Measurements from ENCODE around the gene SELENOW. TPM values are rescaled to one million over a fixed set of nuclear protein-coding genes. Genes with fewer than 3 reads are reported as not detected.
"Not testable (repeated sequence)": the region's sequence is repeated elsewhere in the genome, so short reads cannot be mapped to it uniquely, and the experiment has no call there.

SELENOW gene
- 151 TPM for total RNA-seq

GRCh38 chr19:47778049-47778953 is at the start of gene SELENOW:
SELENOW (plus strand) TSS chr19:47778703; CDS start chr19:47778786, 83 bp downstream.
- DNase-seq = peak; percentile 87

GRCh38 chr19:47729468-47729798 is 49.1 kb upstream of the SELENOW start:
- DNase-seq = no peak

GRCh38 chr19:47729799-47730520 is 48.5 kb upstream of the SELENOW start:
- peak; percentile 26 for DNase-seq

GRCh38 chr19:47730521-47730889 is 48.0 kb upstream of the SELENOW start:
- no peak for DNase-seq

- no peak for DNase-seq
Observed at GRCh38 chr19:47730910-47731309, 47.6 kb upstream of the SELENOW start.

- DNase-seq = no peak
Observed at GRCh38 chr19:47735131-47735530, 43.4 kb upstream of the SELENOW start.

GRCh38 chr19:47740866-47741519 is 37.5 kb upstream of the SELENOW start:
- no peak for DNase-seq

GRCh38 chr19:47741544-47742140 is 36.9 kb upstream of the SELENOW start:
- DNase-seq = no peak

- DNase-seq = no peak
Observed at GRCh38 chr19:47742634-47743033, 35.9 kb upstream of the SELENOW start.

GRCh38 chr19:47745010-47745901 is 33.2 kb upstream of the SELENOW start, which contains the start of gene NOP53:
NOP53 (plus strand) TSS chr19:47745546; CDS start chr19:47745560, 14 bp downstream.
- DNase-seq = peak; percentile 91

GRCh38 chr19:47746129-47746528 is 32.4 kb upstream of the SELENOW start:
- DNase-seq = not testable (repeated sequence)

- no peak for DNase-seq
Observed at GRCh38 chr19:47749326-47749725, 29.2 kb upstream of the SELENOW start.

GRCh38 chr19:47750752-47751151 is 27.8 kb upstream of the SELENOW start:
- no peak for DNase-seq

GRCh38 chr19:47752440-47753211 is 25.9 kb upstream of the SELENOW start:
- DNase-seq = no peak

- no peak for DNase-seq
Observed at GRCh38 chr19:47754206-47755064, 24.1 kb upstream of the SELENOW start.

- no peak for DNase-seq
Observed at GRCh38 chr19:47755065-47755761, 23.3 kb upstream of the SELENOW start.

- no peak for DNase-seq
Observed at GRCh38 chr19:47755762-47756626, 22.5 kb upstream of the SELENOW start.

- no peak for DNase-seq
Observed at GRCh38 chr19:47756627-47756929, 21.9 kb upstream of the SELENOW start.
